Measurements from ENCODE around the gene HIKESHI.

The HIKESHI gene

DNA sequence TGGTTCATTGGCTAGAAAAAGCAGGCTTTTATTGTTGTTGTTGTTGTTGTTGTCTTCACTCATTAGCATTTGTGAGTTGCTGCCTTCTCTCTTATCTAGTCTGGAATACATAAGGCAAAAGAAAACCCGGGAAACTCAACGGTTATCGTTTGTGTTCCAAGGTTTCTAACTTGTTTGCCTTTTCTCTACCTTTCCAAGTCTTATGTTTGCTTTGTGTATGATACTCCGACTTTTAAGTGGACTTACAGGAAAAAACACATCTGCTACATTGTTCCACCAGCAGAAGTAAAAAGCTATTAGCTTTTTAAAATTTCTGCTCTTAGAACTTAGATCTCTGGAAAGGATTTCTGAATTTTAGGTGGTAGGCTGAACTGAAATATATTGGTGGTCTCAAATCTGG lies 27.0 kb upstream of the HIKESHI start:
- TF ChIP-seq CTBP1 (IDR thresholded peaks at IDR 0.05; ENCODE audit: borderline replicate concordance) (no peak), ZNF384 (IDR thresholded peaks at IDR 0.05) (no peak), FOXA1 (IDR thresholded peaks at IDR 0.05) (no peak)

DNA sequence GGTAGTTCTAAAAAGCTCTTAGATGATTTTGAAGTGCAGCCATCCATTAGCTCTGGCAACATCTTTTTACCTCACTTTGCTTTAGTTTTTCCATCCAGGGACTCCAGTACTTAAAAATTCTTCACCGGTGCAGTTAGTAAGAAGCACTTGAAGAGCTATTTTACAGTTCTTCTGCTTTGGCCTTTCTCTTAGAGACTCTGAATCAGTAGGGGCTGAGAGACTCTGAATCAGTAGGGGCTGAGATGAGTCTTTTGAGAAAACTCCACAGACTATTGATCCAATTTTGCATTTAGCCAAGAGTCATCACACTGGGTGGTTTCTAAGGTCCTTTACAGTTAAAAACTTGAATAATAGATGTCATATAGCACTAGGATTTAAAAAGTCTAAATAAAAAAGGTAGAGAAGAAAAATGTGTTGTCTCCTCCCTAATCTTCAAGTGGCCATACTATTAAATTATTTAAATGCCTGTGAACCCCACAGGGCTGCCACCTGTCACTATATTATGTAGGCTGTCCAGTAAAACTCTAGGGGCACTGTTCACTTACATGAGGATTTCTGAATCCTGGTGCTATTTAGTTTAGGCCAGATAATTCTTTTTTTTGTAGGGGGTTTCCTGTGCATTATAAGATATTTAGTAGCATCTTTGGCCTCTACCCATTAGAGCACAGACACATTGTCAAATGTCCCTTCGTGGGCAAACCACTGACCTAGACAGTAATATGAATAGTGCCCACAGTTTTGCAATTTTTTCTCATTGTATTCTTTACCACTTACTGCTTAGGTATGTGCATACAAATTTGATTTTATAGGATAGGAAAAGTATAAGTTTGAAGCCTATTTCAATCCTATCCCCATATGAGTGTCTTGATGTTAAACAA lies 26.3 kb upstream of the HIKESHI start:
- ChIA-PET POLR2A (no interaction called here), CTCF (interaction anchor here (0.6 to 0.7 kb wide), 2 partner anchors 9 to 15 kb away, joined by 3 read pairs; no protein-coding TSS in a partner anchor)
- TF ChIP-seq HDGF (IDR thresholded peaks at IDR 0.05; ENCODE audit: borderline replicate concordance), result no peak
- no peak for TF ChIP-seq ELF4 (IDR thresholded peaks at IDR 0.05)
- TF ChIP-seq, protein P1, sequence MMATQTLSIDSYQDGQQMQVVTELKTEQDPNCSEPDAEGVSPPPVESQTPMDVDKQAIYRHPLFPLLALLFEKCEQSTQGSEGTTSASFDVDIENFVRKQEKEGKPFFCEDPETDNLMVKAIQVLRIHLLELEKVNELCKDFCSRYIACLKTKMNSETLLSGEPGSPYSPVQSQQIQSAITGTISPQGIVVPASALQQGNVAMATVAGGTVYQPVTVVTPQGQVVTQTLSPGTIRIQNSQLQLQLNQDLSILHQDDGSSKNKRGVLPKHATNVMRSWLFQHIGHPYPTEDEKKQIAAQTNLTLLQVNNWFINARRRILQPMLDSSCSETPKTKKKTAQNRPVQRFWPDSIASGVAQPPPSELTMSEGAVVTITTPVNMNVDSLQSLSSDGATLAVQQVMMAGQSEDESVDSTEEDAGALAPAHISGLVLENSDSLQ (IDR thresholded peaks at IDR 0.05), result no peak
- no peak for TF ChIP-seq L3MBTL2 (conservative IDR thresholded peaks at IDR 0.05)
- TF ChIP-seq FOXK2 (IDR thresholded peaks at IDR 0.05), result no peak
- TF ChIP-seq SUZ12 (IDR thresholded peaks at IDR 0.05), result no peak
- no peak for TF ChIP-seq LEF1 (IDR thresholded peaks at IDR 0.05; ENCODE audit: borderline replicate concordance)
- TF ChIP-seq FOXM1 (IDR thresholded peaks at IDR 0.05; ENCODE audit: borderline replicate concordance), result no peak
- no peak for TF ChIP-seq SP1 (IDR thresholded peaks at IDR 0.05)
- no peak for TF ChIP-seq ARNT (IDR thresholded peaks at IDR 0.05)
- TF ChIP-seq BHLHE40 (IDR thresholded peaks at IDR 0.05; ENCODE audit: borderline replicate concordance), result no peak
- no peak for TF ChIP-seq TARDBP (IDR thresholded peaks at IDR 0.05)
- no peak for TF ChIP-seq NFRKB (IDR thresholded peaks at IDR 0.05)
- no peak for TF ChIP-seq CTBP1 (IDR thresholded peaks at IDR 0.05; ENCODE audit: borderline replicate concordance)
- no peak for TF ChIP-seq ZNF384 (IDR thresholded peaks at IDR 0.05)
- no peak for DNase-seq (ENCODE audit: extremely low spot score)

More for the DNA sequence above, 27.0 kb upstream of the HIKESHI start:
- no peak for DNase-seq (ENCODE audit: extremely low spot score)
- CTCF ChIA-PET, result interaction anchor here (0.6 to 0.7 kb wide), 2 partner anchors 15 to 18 kb away, joined by 3 read pairs; no protein-coding TSS in a partner anchor
- POLR2A ChIA-PET, result no interaction called here

DNA sequence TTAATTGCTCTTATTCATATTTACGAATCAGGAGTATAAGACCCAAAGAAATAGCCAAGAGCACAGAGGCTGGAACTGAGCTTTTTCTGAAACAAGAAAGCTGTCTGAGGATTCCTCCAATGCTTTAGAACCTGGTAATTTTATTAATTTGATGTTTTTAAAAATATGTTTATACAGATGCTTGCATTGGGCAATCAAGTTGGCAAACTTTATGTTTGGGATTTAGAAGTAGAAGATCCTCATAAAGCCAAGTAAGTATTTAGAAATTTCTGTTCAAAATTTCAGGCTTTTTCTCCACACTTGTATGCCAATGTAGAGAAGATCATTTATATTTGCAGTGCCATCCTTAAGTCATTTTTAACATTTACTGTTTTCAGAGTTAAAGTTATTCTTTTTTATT lies 24.3 kb upstream of the HIKESHI start:
- POLR2A ChIA-PET, result no interaction called here
- CTCF ChIA-PET, result interaction anchor here (0.6 kb wide), 1 partner anchor 13 kb away, joined by 3 read pairs; no protein-coding TSS in a partner anchor
- TF ChIP-seq LEF1 (IDR thresholded peaks at IDR 0.05; ENCODE audit: borderline replicate concordance), result no peak
- no peak for TF ChIP-seq NFRKB (IDR thresholded peaks at IDR 0.05)
- no peak for TF ChIP-seq L3MBTL2 (conservative IDR thresholded peaks at IDR 0.05)
- TF ChIP-seq FOXK2 (IDR thresholded peaks at IDR 0.05), result no peak
- no peak for TF ChIP-seq TARDBP (IDR thresholded peaks at IDR 0.05)
- no peak for TF ChIP-seq ZNF384 (IDR thresholded peaks at IDR 0.05)
- no peak for TF ChIP-seq SUZ12 (IDR thresholded peaks at IDR 0.05)
- no peak for DNase-seq (ENCODE audit: extremely low spot score)

DNA sequence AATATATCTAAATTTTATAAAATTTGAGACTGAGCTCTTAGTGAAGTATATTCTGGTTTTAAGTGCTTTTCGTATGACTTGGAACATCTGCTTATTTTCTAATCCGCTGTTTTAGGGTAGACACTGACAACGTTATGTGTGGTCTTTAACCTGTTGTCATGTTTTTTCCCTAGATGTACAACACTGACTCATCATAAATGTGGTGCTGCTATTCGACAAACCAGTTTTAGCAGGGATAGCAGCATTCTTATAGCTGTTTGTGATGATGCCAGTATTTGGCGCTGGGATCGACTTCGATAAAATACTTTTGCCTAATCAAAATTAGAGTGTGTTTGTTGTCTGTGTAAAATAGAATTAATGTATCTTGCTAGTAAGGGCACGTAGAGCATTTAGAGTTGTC lies 23.8 kb upstream of the HIKESHI start:
- ChIA-PET POLR2A (no interaction called here), CTCF (interaction anchor here (0.6 kb wide), 1 partner anchor 13 kb away, joined by 3 read pairs; no protein-coding TSS in a partner anchor)
- no peak for DNase-seq (ENCODE audit: extremely low spot score)
- no peak for TF ChIP-seq ZNF384 (IDR thresholded peaks at IDR 0.05)
- no peak for TF ChIP-seq ARNT (IDR thresholded peaks at IDR 0.05)
- TF ChIP-seq TARDBP (IDR thresholded peaks at IDR 0.05), result no peak
- no peak for TF ChIP-seq ELF4 (IDR thresholded peaks at IDR 0.05)
- TF ChIP-seq, protein P1 (IDR thresholded peaks at IDR 0.05), result no peak
- TF ChIP-seq NFRKB (IDR thresholded peaks at IDR 0.05), result no peak
- no peak for TF ChIP-seq FOXK2 (IDR thresholded peaks at IDR 0.05)
- no peak for TF ChIP-seq FOXA1 (IDR thresholded peaks at IDR 0.05)
- no peak for TF ChIP-seq SUZ12 (IDR thresholded peaks at IDR 0.05)
- TF ChIP-seq SP1 (IDR thresholded peaks at IDR 0.05), result no peak
- no peak for TF ChIP-seq LEF1 (IDR thresholded peaks at IDR 0.05; ENCODE audit: borderline replicate concordance)
- TF ChIP-seq L3MBTL2 (conservative IDR thresholded peaks at IDR 0.05), result no peak

DNA sequence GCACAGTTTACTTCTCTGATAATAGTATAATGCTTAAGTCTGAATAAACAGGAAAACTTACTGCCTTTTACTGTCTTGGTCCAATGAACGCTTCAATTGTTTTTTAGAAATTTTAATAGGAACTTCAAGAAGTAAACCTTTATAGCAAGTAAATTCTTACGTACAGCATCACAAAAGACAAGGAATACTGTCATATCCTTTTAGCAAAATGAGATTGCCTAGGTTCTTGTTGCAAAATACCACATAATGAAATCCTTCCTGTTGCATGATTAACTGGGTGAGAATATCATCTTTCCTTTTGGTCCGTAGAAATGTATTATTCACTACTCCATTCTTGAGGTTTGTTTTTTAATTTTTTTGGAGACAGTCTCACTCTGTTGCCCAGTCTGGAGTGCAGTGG lies 22.3 kb upstream of the HIKESHI start:
- TF ChIP-seq BHLHE40 (IDR thresholded peaks at IDR 0.05; ENCODE audit: borderline replicate concordance) (no peak), ARNT (IDR thresholded peaks at IDR 0.05) (no peak), LEF1 (IDR thresholded peaks at IDR 0.05; ENCODE audit: borderline replicate concordance) (no peak), L3MBTL2 (conservative IDR thresholded peaks at IDR 0.05) (no peak), HDGF (IDR thresholded peaks at IDR 0.05; ENCODE audit: borderline replicate concordance) (no peak)
- no peak for DNase-seq (ENCODE audit: extremely low spot score)
- POLR2A ChIA-PET, result no interaction called here
- CTCF ChIA-PET, result interaction anchor here (0.6 kb wide), 1 partner anchor 77 kb away, joined by 4 read pairs; no protein-coding TSS in a partner anchor

DNA sequence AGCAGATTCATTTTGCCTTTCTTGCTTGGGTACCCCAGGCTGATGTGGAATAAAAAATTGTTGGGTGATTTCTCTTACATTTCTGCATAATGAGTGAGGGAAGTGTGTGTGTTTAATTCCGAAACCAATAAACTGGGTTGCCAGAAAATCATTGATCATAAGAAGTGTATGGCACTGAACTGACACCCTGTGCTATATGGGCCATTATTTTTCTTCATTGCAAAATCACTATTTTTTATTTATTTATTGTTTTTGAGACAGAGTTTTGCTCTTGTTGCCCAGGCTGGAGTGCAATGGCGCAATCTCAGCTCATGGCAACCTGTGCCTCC lies 14.6 kb upstream of the HIKESHI start:
- POLR2A ChIA-PET, result no interaction called here

More for the DNA sequence above, 14.6 kb upstream of the HIKESHI start:
- TF ChIP-seq NFRKB (IDR thresholded peaks at IDR 0.05) (no peak), FOXK2 (IDR thresholded peaks at IDR 0.05) (no peak), FOXM1 (IDR thresholded peaks at IDR 0.05; ENCODE audit: borderline replicate concordance) (no peak), L3MBTL2 (conservative IDR thresholded peaks at IDR 0.05) (no peak), CTBP1 (IDR thresholded peaks at IDR 0.05; ENCODE audit: borderline replicate concordance) (no peak), ZNF384 (IDR thresholded peaks at IDR 0.05) (no peak), HDGF (IDR thresholded peaks at IDR 0.05; ENCODE audit: borderline replicate concordance) (no peak), LEF1 (IDR thresholded peaks at IDR 0.05; ENCODE audit: borderline replicate concordance) (no peak), ARNT (IDR thresholded peaks at IDR 0.05) (no peak), TARDBP (IDR thresholded peaks at IDR 0.05) (no peak), SP1 (IDR thresholded peaks at IDR 0.05) (no peak), BHLHE40 (IDR thresholded peaks at IDR 0.05; ENCODE audit: borderline replicate concordance) (no peak), SUZ12 (IDR thresholded peaks at IDR 0.05) (no peak), FOXA1 (IDR thresholded peaks at IDR 0.05) (no peak), ELF4 (IDR thresholded peaks at IDR 0.05) (no peak)
- TF ChIP-seq, protein P1 (IDR thresholded peaks at IDR 0.05), result no peak
- CTCF ChIA-PET, result no interaction called here
- DNase-seq (ENCODE audit: extremely low spot score), result no peak
